Right ventricle myocardium inferior (tissue), 1 donor: ENCODE results near the gene NDUFS1. TPM values are rescaled to one million over a fixed set of nuclear protein-coding genes. Genes with fewer than 3 reads are reported as not detected.
"Not testable (repeated sequence)": the region's sequence is repeated elsewhere in the genome, so short reads cannot be mapped to it uniquely, and the experiment has no call there.

Experiments used
- ATAC-seq: fragments of 200-7000 bp; cut with Tn5 transposase; one replicate; pipeline ENCODE4 v1.9.1; 2020; ENCODE audit warnings: mild to moderate bottlenecking, moderate library complexity
- DNase-seq: peaks from one replicate; pipeline ENCODE4 v3.0.0; 2021; ENCODE audit errors: missing footprints
- intact Hi-C: fragments of 100-400 bp; cut with DNase I; formaldehyde crosslinking; loops from one replicate; pipeline ENCODE4 v1.11.0; 2022
- total RNA-seq: library from RNA; stranded (reverse); fragmentation: NEBNext Ultra II Directional; extraction: Animal tissue kit (Norgen Biotek cat#: 25700); gene quantifications from one replicate; pipeline ENCODE4 v1.2.1, GENCODE V29; 2021
- donor health status: DM: no; HTN: yes; CAD: no; lungs with severe emphysema.

NDUFS1 gene
- total RNA-seq, 1 donor from 2014 or later = 468 TPM

- intact Hi-C loops = loop anchor here (10.0 kb wide), 1 partner anchor 97 kb away; no protein-coding TSS in a partner anchor
- ATAC-seq, DNase-seq: not testable (repeated sequence)
Measured at GRCh38 chr2:206168230-206168629, 9.0 kb upstream of the NDUFS1 start.

GRCh38 chr2:206164261-206164862 lies 5.1 kb upstream of the NDUFS1 start:
- DNase-seq (no peak), ATAC-seq (no peak)
- intact Hi-C loops = loop anchor here (5.0 to 10.0 kb wide), 2 partner anchors 100 to 278 kb away; partner anchors contain the start of gene ADAM23

DNA sequence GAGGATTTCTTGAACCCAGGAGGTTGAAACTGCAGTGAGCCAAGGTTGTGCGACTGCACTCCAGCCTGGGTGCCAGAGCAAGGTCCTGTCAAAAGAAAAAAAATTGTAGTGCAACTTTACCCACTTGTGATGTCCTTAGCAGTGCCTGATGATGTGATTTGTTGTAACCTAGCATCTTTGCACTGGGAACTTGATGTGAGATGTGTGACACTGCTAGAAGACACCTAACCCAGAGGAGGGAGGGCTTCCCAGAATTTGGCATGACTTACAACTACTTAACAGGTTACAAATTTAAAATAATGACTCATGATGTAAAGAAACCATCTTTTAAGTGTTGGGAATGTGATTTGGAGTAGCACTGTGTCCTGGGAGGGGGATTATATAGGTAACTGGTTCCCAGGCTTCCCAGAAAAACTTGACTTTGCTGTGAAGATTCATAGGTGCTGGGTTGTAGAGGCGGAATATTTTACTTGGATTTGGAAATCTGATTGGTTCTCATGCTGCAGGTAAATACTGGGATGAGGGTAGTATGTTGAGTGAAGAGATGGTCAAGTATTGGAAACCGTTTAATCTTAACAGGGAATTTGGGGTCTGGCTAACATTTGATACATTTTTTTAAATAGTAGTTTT lies 4.1 kb upstream of the NDUFS1 start:
- DNase-seq (no peak), ATAC-seq (no peak)
- intact Hi-C loops = loop anchor here (5.0 to 10.0 kb wide), 2 partner anchors 101 to 279 kb away; partner anchors contain the start of gene ADAM23

DNA sequence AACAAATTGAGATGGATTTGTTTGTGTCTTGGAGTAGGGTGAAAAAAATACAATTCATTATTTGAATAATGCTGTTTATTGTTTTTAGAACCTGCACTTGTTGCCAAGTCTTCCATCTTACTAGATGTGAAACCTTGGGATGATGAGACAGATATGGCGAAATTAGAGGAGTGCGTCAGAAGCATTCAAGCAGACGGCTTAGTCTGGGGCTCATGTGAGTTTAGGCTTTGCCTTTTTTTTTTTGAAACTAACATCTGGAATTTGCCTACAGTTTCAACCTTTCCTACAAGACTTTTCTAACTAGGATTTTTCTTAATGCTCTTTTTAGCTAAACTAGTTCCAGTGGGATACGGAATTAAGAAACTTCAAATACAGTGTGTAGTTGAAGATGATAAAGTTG lies 3.2 kb upstream of the NDUFS1 start:
- intact Hi-C loops = loop anchor here (5.0 to 10.0 kb wide), 2 partner anchors 102 to 280 kb away; partner anchors contain the start of gene ADAM23
- not testable (repeated sequence) for DNase-seq, ATAC-seq

DNA sequence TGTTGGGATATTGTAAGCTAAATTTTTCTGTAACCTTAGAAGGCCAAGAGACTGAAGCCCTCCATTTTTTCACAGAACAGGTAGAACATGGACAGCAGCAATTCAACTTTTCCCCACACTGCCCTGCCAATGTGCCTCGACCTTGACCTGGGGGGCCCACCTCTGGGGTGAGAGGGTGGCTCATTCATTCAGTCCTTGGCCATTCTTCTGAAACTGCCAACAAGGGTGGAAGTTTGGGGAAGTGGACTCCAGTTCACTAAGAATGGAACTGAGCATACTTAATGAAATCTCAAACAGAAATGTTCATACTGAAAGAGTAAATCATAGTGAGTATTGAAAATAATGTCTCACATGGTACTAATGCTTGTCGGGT lies 1.5 kb upstream of the NDUFS1 start:
- ATAC-seq (no peak), DNase-seq (no peak)
- intact Hi-C loops = loop anchor here (5.0 to 10.0 kb wide), 2 partner anchors 104 to 282 kb away; partner anchors contain the start of gene ADAM23

DNA sequence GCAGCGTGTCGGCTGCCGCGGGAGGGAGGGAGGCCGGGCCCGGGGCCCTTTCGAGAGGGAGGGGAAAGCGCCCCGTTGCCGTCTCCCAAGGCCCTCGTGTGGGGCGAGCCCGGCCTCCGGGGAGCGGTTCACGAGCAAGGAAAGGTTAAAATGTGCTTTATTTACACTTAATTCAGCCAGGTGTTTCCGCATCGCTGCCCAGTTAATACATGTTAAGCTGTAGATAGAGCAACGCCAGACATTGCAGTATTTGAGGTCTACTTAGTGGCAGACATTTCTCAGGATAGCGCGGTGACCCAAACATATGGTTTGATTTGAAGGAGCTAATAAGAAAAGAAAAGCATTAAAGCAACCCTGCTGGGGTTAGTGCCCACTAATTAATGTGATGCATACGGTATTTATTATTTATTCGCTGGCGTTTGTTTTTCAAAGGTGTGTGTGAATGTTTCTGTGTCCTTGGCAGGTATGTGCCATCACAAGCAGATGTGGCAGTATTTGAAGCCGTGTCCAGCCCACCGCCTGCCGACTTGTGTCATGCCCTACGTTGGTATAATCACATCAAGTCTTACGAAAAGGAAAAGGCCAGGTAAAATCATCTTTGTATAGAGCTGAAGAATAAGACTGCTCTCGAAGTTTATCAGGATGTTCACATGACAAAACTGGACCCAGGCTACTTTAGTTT lies 1.0 kb upstream of the NDUFS1 start:
- ATAC-seq (peak; percentile 42), DNase-seq (peak; percentile 70)
- intact Hi-C loops = loop anchor here (5.0 to 10.0 kb wide), 2 partner anchors 105 to 282 kb away; partner anchors contain the start of gene ADAM23

DNA sequence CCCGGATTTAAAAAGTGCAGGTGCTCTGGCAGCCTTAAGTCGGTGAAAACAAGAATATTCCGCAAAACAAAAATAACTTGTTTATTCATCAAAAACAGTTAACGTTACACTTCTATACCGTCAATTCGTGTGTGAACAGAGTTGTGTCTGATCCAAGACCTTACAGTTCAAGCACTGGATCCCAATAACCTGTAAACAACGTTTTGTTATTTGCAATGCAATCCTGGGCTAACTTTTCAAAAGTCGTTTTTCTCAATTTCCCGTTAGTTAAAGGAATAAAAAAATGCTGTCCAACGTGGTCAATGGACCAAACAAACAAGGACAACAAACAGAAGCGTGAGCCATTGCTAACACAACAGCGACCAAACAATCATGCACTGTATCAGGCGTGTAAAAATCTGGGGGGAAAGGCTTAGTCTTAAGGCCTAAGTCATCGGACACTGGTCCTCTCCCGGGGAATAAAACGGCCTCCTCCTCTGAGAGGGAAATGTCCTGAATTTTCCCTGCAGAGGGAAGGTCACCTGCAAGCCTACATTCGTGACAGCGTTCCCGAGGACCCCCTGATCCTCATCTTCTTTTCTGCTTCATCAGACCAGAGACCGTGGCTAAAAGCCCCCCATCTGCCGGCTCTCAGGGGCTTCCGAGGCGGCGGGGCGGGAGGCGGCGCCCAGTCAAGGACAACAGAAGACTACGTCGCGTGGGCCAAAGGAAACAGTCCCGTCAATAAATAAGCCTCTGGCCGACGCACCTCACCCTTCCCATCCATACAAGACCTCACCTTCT lies 490 bp downstream of the NDUFS1 start:
- DNase-seq (no peak), ATAC-seq (peak; percentile 25)
- intact Hi-C loops = loop anchor here (5.0 kb wide), 1 partner anchor 71 kb away; the partner anchor contains the start of gene INO80D

GRCh38 chr2:206157014-206157413 lies 2.2 kb downstream of the NDUFS1 start:
- intact Hi-C loops = loop anchor here (5.0 kb wide), 1 partner anchor 70 kb away; the partner anchor contains the start of gene INO80D
- ATAC-seq, DNase-seq: not testable (repeated sequence)

DNA sequence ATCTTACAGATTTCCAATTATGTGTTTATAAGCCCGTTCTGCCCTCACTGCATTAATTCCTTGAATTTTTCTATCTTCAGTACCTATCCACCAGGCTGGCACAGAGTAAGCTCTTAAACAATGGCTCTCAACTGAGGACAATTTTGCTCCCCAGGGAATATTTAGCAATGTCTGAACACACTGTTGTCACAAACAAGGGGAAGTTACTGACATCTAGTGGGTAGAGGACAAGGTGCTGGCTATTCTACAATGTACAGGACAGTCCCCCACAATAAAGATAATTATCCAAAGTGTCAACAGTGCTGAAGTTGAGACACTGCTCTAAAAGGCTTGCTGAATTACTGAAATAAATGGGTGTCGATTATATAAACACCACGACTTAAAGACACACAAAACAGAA lies 5.0 kb downstream of the NDUFS1 start:
- ATAC-seq = peak; percentile 54
- intact Hi-C loops = no loop called here

GRCh38 chr2:206150631-206151030 lies 8.6 kb downstream of the NDUFS1 start:
- ATAC-seq (no peak), DNase-seq (no peak)
- intact Hi-C loops = no loop called here

More for the DNA sequence above, 5.0 kb downstream of the NDUFS1 start:
- DNase-seq = no peak

DNA sequence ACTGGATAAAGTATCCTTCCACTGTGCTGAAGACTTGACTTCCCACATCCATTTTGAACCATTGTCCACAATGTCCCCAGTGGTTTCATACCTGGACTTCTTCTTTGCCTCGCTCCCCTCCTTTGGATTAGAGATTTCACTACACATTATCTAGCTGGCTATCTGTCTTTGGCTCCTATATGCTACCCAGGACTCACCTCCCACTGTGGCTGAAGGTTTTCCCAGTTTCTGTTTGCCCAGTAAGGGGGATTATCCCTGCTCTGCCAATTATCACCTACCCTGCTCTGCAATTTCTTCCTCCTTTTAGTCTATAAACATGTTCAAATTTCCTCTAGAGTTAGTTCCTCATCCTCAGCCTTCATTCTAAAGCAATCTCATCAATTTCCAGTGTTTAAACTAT lies 9.1 kb downstream of the NDUFS1 start:
- no peak for ATAC-seq
- no peak for DNase-seq

DNA sequence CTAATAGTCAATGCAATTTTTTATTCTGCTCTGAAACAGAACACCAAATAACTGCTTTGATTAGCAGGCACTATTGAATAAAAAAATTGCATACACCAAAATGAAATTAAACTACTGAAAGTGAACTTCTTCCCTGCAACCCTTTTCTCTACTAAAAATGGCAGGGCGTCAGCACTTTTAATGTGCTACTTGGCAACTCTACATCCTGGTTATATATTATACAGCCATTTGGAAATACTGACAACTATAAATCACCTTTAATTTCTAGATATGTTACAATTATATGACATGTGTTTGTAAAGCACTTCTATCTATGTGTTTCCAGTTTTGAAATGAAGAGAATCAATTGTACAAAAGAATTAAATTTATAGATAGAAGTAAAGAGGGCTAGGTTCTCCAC lies 9.9 kb downstream of the NDUFS1 start:
- DNase-seq (no peak), ATAC-seq (no peak)
- intact Hi-C loops = no loop called here

More for the DNA sequence above, 9.1 kb downstream of the NDUFS1 start:
- intact Hi-C loops = no loop called here

DNA sequence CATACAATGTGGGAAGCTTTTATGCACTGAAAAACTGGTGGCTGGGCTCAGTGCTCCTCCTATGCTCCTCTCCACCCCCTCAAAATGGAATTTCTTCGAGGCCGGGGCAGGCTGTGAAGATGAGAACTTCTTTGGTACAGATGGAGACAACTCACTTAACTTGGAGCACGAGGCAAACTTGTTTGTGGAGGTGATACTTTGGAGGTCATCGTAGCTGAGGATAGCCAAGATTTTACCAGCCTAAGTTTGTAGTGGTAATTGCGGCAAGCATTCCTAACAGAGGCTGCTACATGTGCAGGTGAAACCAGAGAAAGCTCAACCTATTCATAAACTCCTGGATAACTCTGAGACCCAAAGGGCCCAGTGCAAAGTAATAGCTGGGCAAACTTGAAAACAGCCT lies 13.6 kb downstream of the NDUFS1 start:
- intact Hi-C loops = no loop called here
- ATAC-seq (no peak), DNase-seq (no peak)

DNA sequence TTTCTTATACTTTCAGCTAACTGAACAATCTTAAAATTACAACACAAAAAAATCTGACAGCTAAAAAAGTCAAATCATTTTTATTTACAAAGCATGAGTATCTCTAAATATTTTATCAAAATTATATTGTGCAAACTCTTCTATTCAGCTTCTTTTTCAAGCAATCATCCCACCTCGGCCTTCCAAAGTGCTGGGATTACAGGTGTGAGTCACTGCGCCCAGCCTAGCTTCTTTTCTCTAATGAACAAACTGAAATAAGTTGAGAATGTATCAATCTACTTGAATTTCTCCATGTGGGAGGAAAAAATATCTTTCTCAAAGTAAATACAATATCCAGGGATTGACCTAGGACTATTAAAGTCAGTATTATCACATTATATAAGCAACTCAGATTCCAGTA lies 14.9 kb downstream of the NDUFS1 start:
- intact Hi-C loops = no loop called here
- ATAC-seq (no peak), DNase-seq (no peak)

- DNase-seq = no peak
- intact Hi-C loops = no loop called here
- no peak for ATAC-seq
Measured at GRCh38 chr2:206143451-206143850, 15.8 kb downstream of the NDUFS1 start.

DNA sequence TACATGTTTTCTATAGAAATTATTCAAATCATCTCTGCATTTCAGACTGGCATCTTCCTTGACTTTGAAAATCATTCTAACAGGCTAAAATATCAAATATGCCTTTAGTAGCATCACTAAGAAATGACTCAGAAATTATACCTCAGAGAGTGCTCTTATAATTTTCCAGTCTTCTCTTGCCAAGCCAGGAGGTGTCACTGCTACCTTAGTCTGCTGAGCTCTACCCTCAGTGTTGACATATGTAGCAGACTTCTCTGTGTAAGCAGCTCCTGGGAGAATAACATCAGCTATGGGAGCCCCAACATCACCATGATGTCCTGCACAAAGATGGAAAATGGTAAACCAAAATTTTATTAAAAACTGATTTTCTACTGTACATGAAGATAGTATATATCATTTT lies 31.6 kb downstream of the NDUFS1 start:
- DNase-seq (no peak), ATAC-seq (no peak)
- intact Hi-C loops = no loop called here

GRCh38 chr2:206125901-206126300 lies 33.3 kb downstream of the NDUFS1 start:
- intact Hi-C loops = no loop called here
- DNase-seq (no peak), ATAC-seq (no peak)

DNA sequence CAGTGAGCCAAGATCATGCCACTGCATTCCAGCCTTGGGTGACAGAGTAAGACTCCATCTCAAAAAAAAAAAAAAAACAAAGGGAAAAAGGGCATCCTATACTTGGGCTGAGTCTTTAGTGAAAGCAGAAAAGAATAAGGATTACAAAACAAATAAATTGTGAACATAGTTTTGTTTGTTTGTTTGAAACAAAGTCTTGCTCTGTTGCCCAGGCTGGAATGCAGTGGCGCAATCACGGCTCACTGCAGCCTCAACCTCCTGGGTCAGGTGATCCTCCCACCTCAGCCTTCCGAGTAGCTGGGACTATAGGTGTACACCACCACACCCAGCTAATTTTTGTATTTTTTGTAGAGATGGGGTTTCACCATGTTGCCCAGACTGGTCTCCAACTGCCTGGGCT lies 36.7 kb downstream of the NDUFS1 start:
- ATAC-seq, DNase-seq, intact Hi-C loops: not testable (repeated sequence)

- intact Hi-C loops = no loop called here
- DNase-seq (no peak), ATAC-seq (no peak)
Measured at GRCh38 chr2:206116278-206116677, 43.0 kb downstream of the NDUFS1 start.
